Immature natural killer cell (primary cell): ENCODE measurements around the gene TMEM114. TPM values are rescaled to one million over a fixed set of nuclear protein-coding genes. Genes with fewer than 3 reads are reported as not detected.

ENCODE experiments used
- DNase-seq, 3 donors: peaks; one replicate each; pipeline ENCODE4 v3.0.0; 2022; ENCODE audit warnings: mixed read lengths in 1 of 3
- H3K27ac Mint-ChIP-seq, 6 donors: one replicate each; pipeline ENCODE4 v1.8.0; 2020; ENCODE audit warnings: mixed read lengths in 6 of 6, mild to moderate bottlenecking in 5 of 6, inconsistent platforms in 4 of 6, moderate library complexity in 3 of 6
- H3K27me3 Mint-ChIP-seq, 3 donors: one replicate each; pipeline ENCODE4 v1.8.0; 2020 to 2021; ENCODE audit warnings: low read depth in 3 of 3, mild to moderate bottlenecking in 3 of 3, mixed read lengths in 3 of 3, moderate library complexity in 3 of 3, inconsistent platforms in 1 of 3
- H3K36me3 Mint-ChIP-seq, 3 donors: one replicate each; pipeline ENCODE4 v1.8.0; 2020; ENCODE audit warnings: mixed read lengths in 3 of 3, inconsistent platforms in 2 of 3, mild to moderate bottlenecking in 2 of 3
- H3K4me1 Mint-ChIP-seq, 2 donors: one replicate each; pipeline ENCODE4 v1.8.0; 2020; ENCODE audit warnings: inconsistent platforms in 2 of 2, mild to moderate bottlenecking in 2 of 2, mixed read lengths in 2 of 2, moderate library complexity in 1 of 2
- H3K4me3 Mint-ChIP-seq, 5 donors: one replicate each; pipeline ENCODE4 v1.8.0; 2020; ENCODE audit warnings: mild to moderate bottlenecking in 5 of 5, mixed read lengths in 5 of 5, inconsistent platforms in 3 of 5, moderate library complexity in 3 of 5
- H3K9me3 Mint-ChIP-seq, 6 donors: one replicate each; pipeline ENCODE4 v1.8.0; 2020; ENCODE audit warnings: mild to moderate bottlenecking in 6 of 6, mixed read lengths in 6 of 6, inconsistent platforms in 4 of 6, moderate library complexity in 3 of 6
- polyA plus RNA-seq, 3 donors: library from polyadenylated mRNA; unstranded; fragments of 300-500 nt; fragmentation: Illumina TruSeq; gene quantifications; one replicate each; pipeline ENCODE4 v1.2.3, GENCODE V29; 2021

TMEM114 gene
- not detected for polyA plus RNA-seq

GRCh38 chr16:8589900-8590688, at the start of gene TMEM114:
TMEM114 (minus strand) TSS chr16:8590511; CDS start chr16:8589838, 673 bp downstream.
- Mint-ChIP-seq H3K9me3 (peaks cover 0 to 2% (median 0%) of the 10 kb centered on the region in 6 donors), H3K4me1 (no peaks in the 10 kb centered on the region), H3K27me3 (peaks cover 10 to 16% (median 13%) of the 10 kb centered on the region in 3 donors), H3K27ac (no peak within 1 kb of the TSS), H3K36me3 (no peaks in the 10 kb centered on the region), H3K4me3 (no peak within 1 kb of the TSS)
- no peak for DNase-seq

- H3K4me3 Mint-ChIP-seq = no peak overlapping the region
- no peak overlapping the region for H3K27ac Mint-ChIP-seq
- H3K4me1 Mint-ChIP-seq = peaks cover 6% of the 10 kb centered on the region in 2 donors
- peaks cover 0 to 7% (median 0%) of the 10 kb centered on the region in 3 donors for H3K27me3 Mint-ChIP-seq
- DNase-seq = no peak
- H3K9me3 Mint-ChIP-seq = no peaks in the 10 kb centered on the region
- H3K36me3 Mint-ChIP-seq = peaks cover 31 to 49% (median 39%) of the 10 kb centered on the region in 3 donors
These were observed 49.4 kb upstream of the TMEM114 start for GRCh38 chr16:8639694-8640093.

- H3K27me3 Mint-ChIP-seq = peaks cover 0 to 3% (median 0%) of the 10 kb centered on the region in 3 donors
- H3K36me3 Mint-ChIP-seq = peaks cover 17 to 45% (median 27%) of the 10 kb centered on the region in 3 donors
- no peak for DNase-seq
- no peak overlapping the region for H3K4me3 Mint-ChIP-seq
- H3K9me3 Mint-ChIP-seq = no peaks in the 10 kb centered on the region
- H3K4me1 Mint-ChIP-seq = peaks cover 0 to 5% of the 10 kb centered on the region in 2 donors
- H3K27ac Mint-ChIP-seq = no peak overlapping the region
These were observed 44.9 kb upstream of the TMEM114 start for GRCh38 chr16:8634991-8635736.

- H3K4me1 Mint-ChIP-seq = peaks cover 0 to 13% of the 10 kb centered on the region in 2 donors
- H3K27ac Mint-ChIP-seq = peak overlapping the region in 1 of 6 donors; percentile 53
- peaks cover 16 to 52% (median 36%) of the 10 kb centered on the region in 3 donors for H3K36me3 Mint-ChIP-seq
- no peak overlapping the region for H3K4me3 Mint-ChIP-seq
- H3K9me3 Mint-ChIP-seq = no peaks in the 10 kb centered on the region
- peaks cover 0 to 3% (median 0%) of the 10 kb centered on the region in 3 donors for H3K27me3 Mint-ChIP-seq
- no peak for DNase-seq
These were observed 42.4 kb upstream of the TMEM114 start for GRCh38 chr16:8632675-8633182.

- DNase-seq = no peak
- Mint-ChIP-seq H3K27ac (peak overlapping the region in 1 of 6 donors; percentile 35), H3K36me3 (peaks cover 21 to 60% (median 43%) of the 10 kb centered on the region in 3 donors), H3K4me3 (no peak overlapping the region), H3K4me1 (peaks cover 0 to 13% of the 10 kb centered on the region in 2 donors), H3K27me3 (peaks cover 0 to 3% (median 0%) of the 10 kb centered on the region in 3 donors), H3K9me3 (no peaks in the 10 kb centered on the region)
These were observed 41.6 kb upstream of the TMEM114 start for GRCh38 chr16:8631818-8632465.

- Mint-ChIP-seq H3K9me3 (no peaks in the 10 kb centered on the region), H3K36me3 (peaks cover 20 to 59% (median 41%) of the 10 kb centered on the region in 3 donors), H3K27me3 (peaks cover 0 to 3% (median 0%) of the 10 kb centered on the region in 3 donors), H3K27ac (no peak overlapping the region), H3K4me3 (no peak overlapping the region), H3K4me1 (peaks cover 0 to 13% of the 10 kb centered on the region in 2 donors)
- no peak for DNase-seq
These were observed 41.1 kb upstream of the TMEM114 start for GRCh38 chr16:8631373-8631772.

- no peak overlapping the region for H3K27ac Mint-ChIP-seq
- H3K9me3 Mint-ChIP-seq = no peaks in the 10 kb centered on the region
- H3K4me1 Mint-ChIP-seq = peaks cover 0 to 13% of the 10 kb centered on the region in 2 donors
- H3K36me3 Mint-ChIP-seq = peaks cover 18 to 56% (median 40%) of the 10 kb centered on the region in 3 donors
- H3K4me3 Mint-ChIP-seq = no peak overlapping the region
- no peak for DNase-seq
- H3K27me3 Mint-ChIP-seq = peaks cover 0 to 3% (median 0%) of the 10 kb centered on the region in 3 donors
These were observed 40.1 kb upstream of the TMEM114 start for GRCh38 chr16:8630255-8630953.

GRCh38 chr16:8628981-8629725, 38.8 kb upstream of the TMEM114 start:
- H3K27ac Mint-ChIP-seq = peak overlapping the region in 1 of 6 donors; percentile 34
- no peaks in the 10 kb centered on the region for H3K27me3 Mint-ChIP-seq
- no peak for DNase-seq
- peaks cover 0 to 22% of the 10 kb centered on the region in 2 donors for H3K4me1 Mint-ChIP-seq
- no peak overlapping the region for H3K4me3 Mint-ChIP-seq
- no peaks in the 10 kb centered on the region for H3K9me3 Mint-ChIP-seq
- H3K36me3 Mint-ChIP-seq = peaks cover 18 to 60% (median 40%) of the 10 kb centered on the region in 3 donors

GRCh38 chr16:8627456-8627855, 37.1 kb upstream of the TMEM114 start:
- H3K27me3 Mint-ChIP-seq = no peaks in the 10 kb centered on the region
- H3K9me3 Mint-ChIP-seq = no peaks in the 10 kb centered on the region
- peaks cover 18 to 51% (median 34%) of the 10 kb centered on the region in 3 donors for H3K36me3 Mint-ChIP-seq
- no peak overlapping the region for H3K27ac Mint-ChIP-seq
- no peak for DNase-seq
- peaks cover 7 to 20% of the 10 kb centered on the region in 2 donors for H3K4me1 Mint-ChIP-seq
- no peak overlapping the region for H3K4me3 Mint-ChIP-seq

GRCh38 chr16:8626946-8627345, 36.6 kb upstream of the TMEM114 start:
- H3K27ac Mint-ChIP-seq = no peak overlapping the region
- H3K4me1 Mint-ChIP-seq = peaks cover 12 to 26% of the 10 kb centered on the region in 2 donors
- H3K9me3 Mint-ChIP-seq = no peaks in the 10 kb centered on the region
- DNase-seq = no peak
- H3K4me3 Mint-ChIP-seq = no peak overlapping the region
- H3K27me3 Mint-ChIP-seq = no peaks in the 10 kb centered on the region
- H3K36me3 Mint-ChIP-seq = peaks cover 15 to 46% (median 29%) of the 10 kb centered on the region in 3 donors

GRCh38 chr16:8625491-8626087, 35.3 kb upstream of the TMEM114 start:
- H3K4me1 Mint-ChIP-seq = peaks cover 13 to 28% of the 10 kb centered on the region in 2 donors
- peak overlapping the region in 1 of 6 donors; percentile 11 for H3K27ac Mint-ChIP-seq
- DNase-seq = no peak
- H3K27me3 Mint-ChIP-seq = peaks cover 0 to 8% (median 6%) of the 10 kb centered on the region in 3 donors
- no peaks in the 10 kb centered on the region for H3K9me3 Mint-ChIP-seq
- peaks cover 13 to 36% (median 25%) of the 10 kb centered on the region in 3 donors for H3K36me3 Mint-ChIP-seq
- no peak overlapping the region for H3K4me3 Mint-ChIP-seq

- no peaks in the 10 kb centered on the region for H3K9me3 Mint-ChIP-seq
- peaks cover 13 to 27% of the 10 kb centered on the region in 2 donors for H3K4me1 Mint-ChIP-seq
- no peak overlapping the region for H3K27ac Mint-ChIP-seq
- peaks cover 9 to 23% (median 16%) of the 10 kb centered on the region in 3 donors for H3K36me3 Mint-ChIP-seq
- H3K27me3 Mint-ChIP-seq = peaks cover 3 to 9% (median 6%) of the 10 kb centered on the region in 3 donors
- DNase-seq = no peak
- H3K4me3 Mint-ChIP-seq = peak overlapping the region; percentile 10 to 86 (median 38)
These were observed 33.3 kb upstream of the TMEM114 start for GRCh38 chr16:8623634-8624033.
